Chondrocyte (in vitro differentiated cells): ENCODE results near the gene ZNF264. TPM values are rescaled to one million over a fixed set of nuclear protein-coding genes. Genes with fewer than 3 reads are reported as not detected.

Source experiments
- DNase-seq: peaks from one replicate; pipeline ENCODE4 v3.0.0; 2021; ENCODE audit warnings: mixed read lengths, low spot score
- H3K27ac Mint-ChIP-seq: one replicate; pipeline ENCODE4 v1.8.0; 2021; ENCODE audit warnings: mild to moderate bottlenecking, moderate library complexity, mixed read lengths; ENCODE audit not compliant: unreplicated experiment
- H3K27me3 Mint-ChIP-seq: 2 replicates; pipeline ENCODE4 v1.8.0; 2021; ENCODE audit warnings: low read depth, mixed read lengths
- H3K36me3 Mint-ChIP-seq: 2 replicates; pipeline ENCODE4 v1.8.0; 2021; ENCODE audit warnings: low read depth, mixed read lengths
- H3K4me1 Mint-ChIP-seq: 2 replicates; pipeline ENCODE4 v1.8.0; 2021; ENCODE audit warnings: low read depth, mild to moderate bottlenecking, mixed read lengths
- H3K4me3 Mint-ChIP-seq: one replicate; pipeline ENCODE4 v1.8.0; 2021; ENCODE audit warnings: mild to moderate bottlenecking, moderate library complexity, mixed read lengths; ENCODE audit not compliant: unreplicated experiment
- H3K9me3 Mint-ChIP-seq: 2 replicates; pipeline ENCODE4 v1.8.0; 2021; ENCODE audit warnings: low read depth, mixed read lengths
- CTCF ChIP-seq: fragments of 200-600 bp; sonication (generic); IDR thresholded peaks from 2 replicates; pipeline ENCODE4 v1.5.0; 2021; ENCODE audit warnings: antibody characterized with exemption, mild to moderate bottlenecking, moderate library complexity
- total RNA-seq: library from RNA; stranded (reverse); gene quantifications from 3 replicates; pipeline ENCODE4 v1.2.1, GENCODE V29; 2021

Gene ZNF264
- total RNA-seq, 1 donor from 2014 or later, result 35.4 TPM

GRCh38 chr19:57262044-57262443, 70.7 kb downstream of the ZNF264 start:
- Mint-ChIP-seq H3K4me3 (no peak overlapping the region), H3K27ac (no peak overlapping the region), H3K9me3 (peaks cover 5% of the 10 kb centered on the region), H3K4me1 (no peaks in the 10 kb centered on the region), H3K27me3 (no peaks in the 10 kb centered on the region), H3K36me3 (peaks cover 24% of the 10 kb centered on the region)
- no peak for DNase-seq
- no peak for TF ChIP-seq CTCF

DNA sequence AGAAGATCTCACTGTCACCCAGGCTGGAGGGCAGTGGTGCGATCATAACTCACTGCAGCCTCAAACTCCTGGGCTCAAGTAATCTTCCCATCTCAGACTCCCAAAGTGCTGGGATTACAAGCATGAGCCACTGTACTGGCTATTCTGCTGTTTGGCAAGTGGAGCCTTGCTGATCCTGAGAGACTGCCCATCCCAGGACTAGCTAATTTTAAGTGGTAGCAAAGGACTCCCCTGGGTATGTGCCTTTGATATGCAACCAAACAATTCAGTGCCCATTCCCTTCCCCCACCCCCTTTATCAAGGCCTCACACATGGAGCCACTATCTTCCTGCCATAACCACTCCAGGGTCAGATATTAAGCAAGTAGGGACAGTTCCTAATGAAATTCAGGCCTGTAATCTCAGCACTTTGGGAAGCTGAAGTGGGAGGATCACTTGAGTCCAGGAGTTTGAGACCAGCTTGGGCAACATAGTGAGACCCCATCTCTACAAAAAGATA, 72.0 kb downstream of the ZNF264 start:
- TF ChIP-seq CTCF, result no peak
- H3K9me3 Mint-ChIP-seq, result peaks cover 5% of the 10 kb centered on the region
- no peak for DNase-seq
- peaks cover 21% of the 10 kb centered on the region for H3K36me3 Mint-ChIP-seq
- H3K4me1 Mint-ChIP-seq, result no peaks in the 10 kb centered on the region
- no peak overlapping the region for H3K4me3 Mint-ChIP-seq
- H3K27ac Mint-ChIP-seq, result no peak overlapping the region
- no peaks in the 10 kb centered on the region for H3K27me3 Mint-ChIP-seq

DNA sequence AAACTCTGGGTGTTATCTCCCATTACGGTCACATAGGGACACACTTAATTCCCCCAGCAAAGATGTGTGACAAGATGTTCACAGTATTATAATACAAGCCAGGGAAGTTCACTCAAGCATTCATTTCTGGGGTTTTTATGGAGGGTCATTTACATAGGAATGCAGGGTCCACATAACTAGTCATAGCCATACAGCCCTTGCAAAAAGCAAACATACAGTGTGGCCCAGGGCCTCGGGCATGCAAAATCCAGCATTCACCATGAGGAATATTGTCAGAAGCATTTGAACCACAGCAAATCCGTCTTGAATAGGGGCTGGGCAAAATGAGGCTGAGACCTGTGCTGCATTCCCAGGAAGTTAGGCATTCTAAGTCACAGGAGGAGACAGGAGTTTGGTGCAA, 76.0 kb downstream of the ZNF264 start:
- Mint-ChIP-seq H3K27ac (no peak overlapping the region), H3K36me3 (peaks cover 5% of the 10 kb centered on the region), H3K4me1 (peaks cover 8% of the 10 kb centered on the region), H3K9me3 (no peaks in the 10 kb centered on the region), H3K4me3 (no peak overlapping the region), H3K27me3 (no peaks in the 10 kb centered on the region)
- no peak for TF ChIP-seq CTCF
- no peak for DNase-seq

GRCh38 chr19:57269515-57270250, 78.4 kb downstream of the ZNF264 start:
- Mint-ChIP-seq H3K4me3 (no peak overlapping the region), H3K36me3 (peaks cover 5% of the 10 kb centered on the region), H3K9me3 (no peaks in the 10 kb centered on the region), H3K27ac (peak overlapping the region; percentile 34), H3K27me3 (no peaks in the 10 kb centered on the region), H3K4me1 (peaks cover 8% of the 10 kb centered on the region)
- TF ChIP-seq CTCF, result no peak
- DNase-seq, result no peak

DNA sequence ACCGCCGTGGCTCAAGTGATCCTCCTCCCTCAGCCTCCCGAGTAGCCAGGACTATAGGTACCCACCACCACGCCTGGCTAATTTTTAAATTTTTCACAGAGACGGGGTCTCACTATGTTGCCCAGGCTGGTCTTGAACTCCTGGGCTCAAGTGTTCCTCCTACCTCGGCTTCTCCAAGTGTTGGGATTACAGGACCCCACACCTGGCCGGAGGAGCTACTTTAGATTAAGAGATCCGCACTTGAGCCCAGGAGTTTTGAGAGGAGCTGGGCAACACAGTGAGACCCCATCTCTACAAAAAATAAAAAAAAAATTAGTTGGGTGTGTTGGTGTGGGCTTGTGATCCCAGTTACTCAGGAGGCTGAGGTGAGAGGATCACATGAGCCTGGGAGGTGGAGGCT, 80.0 kb downstream of the ZNF264 start:
- Mint-ChIP-seq H3K9me3 (no peaks in the 10 kb centered on the region), H3K27ac (no peak overlapping the region), H3K4me1 (peaks cover 8% of the 10 kb centered on the region), H3K36me3 (peaks cover 5% of the 10 kb centered on the region), H3K27me3 (no peaks in the 10 kb centered on the region), H3K4me3 (no peak overlapping the region)
- TF ChIP-seq CTCF, result no peak
- no peak for DNase-seq

Other genes starting within 250 kb of the ZNF264 start
- gene USP29, start 71.5 kb upstream of the ZNF264 start, total RNA-seq, result not detected in 3 replicates
- not detected in 3 replicates for gene ZIM3, start 46.3 kb upstream of the ZNF264 start, total RNA-seq
- not detected in 3 replicates for gene DUXA, start 24.0 kb upstream of the ZNF264 start, total RNA-seq
- gene AURKC, start 39.5 kb downstream of the ZNF264 start, total RNA-seq, result 0.72 to 0.82 TPM (median 0.75 TPM) in 3 replicates
- 24.3 to 25.5 TPM (median 25.1 TPM) in 3 replicates for gene ZNF805, start 49.1 kb downstream of the ZNF264 start, total RNA-seq
- gene ZNF460, start 89.0 kb downstream of the ZNF264 start, total RNA-seq, result 77.3 to 81.4 TPM (median 79.1 TPM) in 3 replicates
- 5.1 to 6.7 TPM (median 5.3 TPM) in 3 replicates for gene ZNF543, start 129.0 kb downstream of the ZNF264 start, total RNA-seq
- gene ZNF304, start 159.8 kb downstream of the ZNF264 start, total RNA-seq, result 7.5 to 9.6 TPM (median 8.0 TPM) in 3 replicates
- gene TRAPPC2B, start 172.1 kb downstream of the ZNF264 start, total RNA-seq, result 9.9 to 12.1 TPM (median 10.7 TPM) in 3 replicates
- gene ZNF547, start 172.1 kb downstream of the ZNF264 start, total RNA-seq, result 2.4 to 7.1 TPM (median 2.9 TPM) in 3 replicates
- gene ZNF548, start 198.4 kb downstream of the ZNF264 start, total RNA-seq, result 15.1 to 22.2 TPM (median 15.6 TPM) in 3 replicates
- gene ZNF17, start 219.7 kb downstream of the ZNF264 start, total RNA-seq, result 6.1 to 12.3 TPM (median 6.9 TPM) in 3 replicates
- 7.8 to 10.3 TPM (median 8.1 TPM) in 3 replicates for gene ZNF749, start 243.8 kb downstream of the ZNF264 start, total RNA-seq